Liver (tissue), 3 donors: Measurements from ENCODE around the gene NTM.

Source experiments
- ATF3 ChIP-seq: IDR thresholded peaks from 2 replicates; pipeline ENCODE4 v1.6.1; 2016; ENCODE audit warnings: antibody characterized with exemption
- CTCF ChIP-seq: fragments of 150-350 bp; IDR thresholded peaks from 2 replicates; pipeline ENCODE4 v1.5.1; 2017; ENCODE audit warnings: improper control_type of control experiment, low read depth, low read length; ENCODE audit not compliant: missing input control
- EGR1 ChIP-seq, 2 donors: IDR thresholded peaks; 2 replicates each; pipeline ENCODE4 v1.6.1; 2016 to 2018; ENCODE audit warnings: antibody characterized with exemption in 2 of 2, low read depth in 2 of 2
- FOXA1 ChIP-seq: IDR thresholded peaks from 2 replicates; pipeline ENCODE4 v1.6.1; 2016; ENCODE audit warnings: antibody characterized with exemption
- GABPA ChIP-seq, 2 donors: IDR thresholded peaks in 1 of 2; conservative IDR thresholded peaks in 1 of 2; 2 replicates each; pipeline ENCODE4 v1.6.1; 2016; ENCODE audit warnings: antibody characterized with exemption in 2 of 2, mild to moderate bottlenecking in 1 of 2, moderate library complexity in 1 of 2
- JUND ChIP-seq, 2 donors: IDR thresholded peaks; 2 replicates each; pipeline ENCODE4 v1.6.1; 2016; ENCODE audit warnings: antibody characterized with exemption in 2 of 2
- RAD21 ChIP-seq, 2 donors: IDR thresholded peaks; 2 replicates each; pipeline ENCODE4 v1.6.1; 2016; ENCODE audit warnings: antibody characterized with exemption in 2 of 2, mild to moderate bottlenecking in 2 of 2
- REST ChIP-seq: IDR thresholded peaks from 2 replicates; pipeline ENCODE4 v1.6.1; 2016; ENCODE audit warnings: antibody characterized with exemption, mild to moderate bottlenecking
- RXRA ChIP-seq, 2 donors: IDR thresholded peaks; 2 replicates each; pipeline ENCODE4 v1.6.1; 2017 to 2018; ENCODE audit warnings: antibody characterized with exemption in 2 of 2, mild to moderate bottlenecking in 1 of 2
- SP1 ChIP-seq: IDR thresholded peaks from 2 replicates; pipeline ENCODE4 v1.6.1; 2018; ENCODE audit warnings: antibody characterized with exemption, mild to moderate bottlenecking
- TAF1 ChIP-seq: conservative IDR thresholded peaks from 2 replicates; pipeline ENCODE4 v1.6.1; 2016; ENCODE audit warnings: antibody characterized with exemption, mild to moderate bottlenecking
- YY1 ChIP-seq: IDR thresholded peaks from 2 replicates; pipeline ENCODE4 v1.6.1; 2016; ENCODE audit warnings: antibody characterized with exemption, mild to moderate bottlenecking
- ZBTB33 ChIP-seq: IDR thresholded peaks from 2 replicates; pipeline ENCODE4 v1.6.1; 2016; ENCODE audit warnings: antibody characterized with exemption
- TF ChIP-seq, protein P1 (sequence below): IDR thresholded peaks from 2 replicates; pipeline ENCODE4 v1.6.1; 2016; ENCODE audit warnings: antibody characterized with exemption
- donor health status: healthy.
- donor health status: healthy.

DNA sequence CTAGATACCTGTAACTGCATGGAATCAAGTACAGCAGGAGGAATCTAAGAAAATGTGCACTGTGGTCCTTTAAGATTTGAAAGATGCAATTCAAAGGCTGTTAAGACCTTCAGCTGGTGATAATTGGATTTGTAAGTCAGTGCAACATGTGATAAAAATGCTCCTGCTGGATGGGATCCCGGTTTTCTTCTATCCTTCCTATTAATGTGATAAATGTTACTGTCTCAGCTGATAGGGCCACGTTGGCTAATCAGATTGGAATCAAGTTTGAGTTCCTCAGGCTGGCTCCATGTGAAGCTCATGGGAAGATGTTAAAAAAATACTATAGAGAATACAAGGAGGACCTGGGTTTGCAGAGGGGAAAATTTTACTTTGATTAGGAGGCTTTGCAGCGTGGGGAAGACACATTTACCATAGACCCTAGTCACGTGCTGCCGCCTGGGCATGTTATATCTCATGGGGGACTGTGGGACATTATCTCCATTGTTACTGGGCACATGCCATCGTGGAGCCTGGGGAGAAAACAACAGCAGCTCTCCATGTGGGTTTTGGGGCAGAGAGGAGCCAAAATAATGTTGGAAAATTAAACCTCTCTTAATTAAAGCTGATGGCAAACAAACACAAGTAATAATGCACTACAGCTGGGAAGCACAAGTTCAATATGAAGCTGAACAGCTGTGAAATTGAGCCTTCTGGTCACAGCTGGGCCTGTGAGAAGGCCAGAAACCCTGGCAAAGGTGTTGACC, 652.5 kb downstream of the NTM start:
- no peak for TF ChIP-seq TAF1
- no peak for TF ChIP-seq REST
- TF ChIP-seq CTCF: no peak
- TF ChIP-seq EGR1 (IDR thresholded peaks at IDR 0.05; ENCODE audit: low read depth in 2 of 2): no peak
- TF ChIP-seq RXRA (IDR thresholded peaks at IDR 0.05): no peak
- TF ChIP-seq JUND (IDR thresholded peaks at IDR 0.05): no peak
- TF ChIP-seq ZBTB33: no peak
- no peak for TF ChIP-seq RAD21 (IDR thresholded peaks at IDR 0.05)
- no peak for TF ChIP-seq FOXA1
- TF ChIP-seq, protein P1, sequence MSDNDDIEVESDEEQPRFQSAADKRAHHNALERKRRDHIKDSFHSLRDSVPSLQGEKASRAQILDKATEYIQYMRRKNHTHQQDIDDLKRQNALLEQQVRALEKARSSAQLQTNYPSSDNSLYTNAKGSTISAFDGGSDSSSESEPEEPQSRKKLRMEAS: no peak
- no peak for TF ChIP-seq ATF3
- no peak for TF ChIP-seq SP1
- TF ChIP-seq GABPA (IDR thresholded peaks at IDR 0.05 in 1 of 2, conservative IDR thresholded peaks at IDR 0.05 in 1 of 2): no peak
- TF ChIP-seq YY1: no peak
